Upper lobe of left lung (tissue), 6 donors: ENCODE data around the gene PRDM11. TPM values are rescaled to one million over a fixed set of nuclear protein-coding genes. Genes with fewer than 3 reads are reported as not detected.

Experiments
- ATAC-seq, 2 donors: fragments of 200-7000 bp; cut with Tn5 transposase; one replicate each; pipeline ENCODE4 v1.9.1; 2022; ENCODE audit warnings: mild to moderate bottlenecking in 2 of 2, moderate library complexity in 2 of 2; ENCODE audit not compliant: low FRiP score in 2 of 2
- DNase-seq, 2 donors: peaks; one replicate each; pipeline ENCODE4 v3.0.0-alpha.2; 2019 to 2020
- H3K27ac ChIP-seq, 4 donors: fragments of 200-600 bp; sonication (generic); one replicate each; pipeline ENCODE4 v1.5.1; 2016 to 2019
- H3K27me3 ChIP-seq, 4 donors: fragments of 200-600 bp; sonication (generic); one replicate each; pipeline ENCODE4 v1.5.1; 2017 to 2019
- H3K36me3 ChIP-seq, 4 donors: fragments of 200-600 bp; sonication (generic); one replicate each; pipeline ENCODE4 v1.5.1; 2016 to 2019
- H3K4me1 ChIP-seq, 4 donors: fragments of 200-600 bp; sonication (generic); one replicate each; pipeline ENCODE4 v1.5.1; 2018 to 2019
- H3K4me3 ChIP-seq, 4 donors: fragments of 200-600 bp; sonication (generic); one replicate each; pipeline ENCODE4 v1.5.1; 2017 to 2019; ENCODE audit warnings: mild to moderate bottlenecking in 2 of 4, moderate library complexity in 1 of 4
- H3K9me3 ChIP-seq, 4 donors: fragments of 200-600 bp; sonication (generic); one replicate each; pipeline ENCODE4 v1.5.1; 2018 to 2019
- CTCF ChIP-seq, 6 experiments: fragments of 450-650 bp in 4 of 6; fragments of 200-600 bp in 2 of 6; sonication (generic) in 2 of 6; IDR thresholded peaks; one replicate each; pipeline ENCODE4 v1.5.1; 2016 to 2019; ENCODE audit warnings: antibody characterized with exemption in 6 of 6
- EP300 ChIP-seq, 4 donors: sonication (generic); formaldehyde crosslinking; IDR thresholded peaks; one replicate each; pipeline ENCODE4 v1.5.1; 2017; ENCODE audit warnings: antibody characterized with exemption in 4 of 4, control low read depth in 2 of 4
- POLR2A ChIP-seq, 4 donors: fragments of 450-650 bp; IDR thresholded peaks; one replicate each; pipeline ENCODE4 v1.5.1; 2016 to 2017; ENCODE audit warnings: antibody characterized with exemption in 4 of 4, mild to moderate bottlenecking in 2 of 4
- POLR2AphosphoS5 ChIP-seq, 2 donors: sonication (generic); formaldehyde crosslinking; IDR thresholded peaks; one replicate each; pipeline ENCODE4 v1.5.1; 2017; ENCODE audit warnings: antibody characterized with exemption in 2 of 2
- WGBS, 2 donors: methylation state at CpG; one replicate each; pipeline ENCODE4 v1.1.5; 2017 to 2018; 5-methylcytosine and 5-hydroxymethylcytosine counted together
- total RNA-seq, 6 donors: library from RNA; depleted of rRNA in 4 of 6; stranded (reverse); fragments of >200 nt in 4 of 6; gene quantifications; one replicate each; pipeline versions ENCODE4 v1.1.0 to v1.2.1, GENCODE V29; 2016 to 2021
- donor health status: DM: no; HTN: no; CAD: no; lungs with moderate emphysema.
- donor health status: DM: no; HTN: yes; CAD: no; lungs with severe emphysema.

The PRDM11 gene
- total RNA-seq, 6 donors from 2014 or later, result 12.7 to 21.1 (median 16.0) TPM

GRCh38 chr11:45232341-45233080 is 86.1 kb downstream of the PRDM11 start:
- Histone ChIP-seq H3K4me1 (peaks cover 0 to 3% (median 0%) of the 10 kb centered on the region in 4 donors), H3K4me3 (no peak overlapping the region), H3K36me3 (peaks cover 0 to 10% (median 5%) of the 10 kb centered on the region in 4 donors), H3K27me3 (no peaks in the 10 kb centered on the region), H3K9me3 (no peaks in the 10 kb centered on the region), H3K27ac (no peak overlapping the region)
- TF ChIP-seq CTCF (IDR thresholded peaks at IDR 0.05), result no peak
- no peak for TF ChIP-seq POLR2A (IDR thresholded peaks at IDR 0.05)
- no peak for TF ChIP-seq EP300 (IDR thresholded peaks at IDR 0.05)
- no peak for TF ChIP-seq POLR2AphosphoS5 (IDR thresholded peaks at IDR 0.05)
- DNase-seq (no peak), ATAC-seq (no peak)
- WGBS, 2 donors, result 78 to 86% methylated on average over 5 of the region's 5 CpGs

- DNase-seq, result peak; percentile 38 to 50
- 57 to 71% methylated on average over 8 to 17 of the region's 17 CpGs for WGBS, 2 donors
- no peak overlapping the region for H3K27ac ChIP-seq
- peak; percentile 64 to 81 for ATAC-seq
- no peaks in the 10 kb centered on the region for H3K27me3 ChIP-seq
- no peaks in the 10 kb centered on the region for H3K9me3 ChIP-seq
- H3K36me3 ChIP-seq, result peaks cover 0 to 2% (median 0%) of the 10 kb centered on the region in 4 donors
- H3K4me3 ChIP-seq, result no peak overlapping the region
- TF ChIP-seq EP300 (IDR thresholded peaks at IDR 0.05) (no peak), CTCF (IDR thresholded peaks at IDR 0.05) (peak; percentile 72 to 96 (median 86))
- H3K4me1 ChIP-seq, result peaks cover 0 to 3% (median 0%) of the 10 kb centered on the region in 4 donors
Measured at GRCh38 chr11:45233121-45233803, 86.8 kb downstream of the PRDM11 start.

- H3K27ac ChIP-seq, result no peak overlapping the region
- no peak overlapping the region for H3K4me3 ChIP-seq
- no peaks in the 10 kb centered on the region for H3K36me3 ChIP-seq
- ATAC-seq, result peak in 1 of 2 donors; percentile 8
- H3K4me1 ChIP-seq, result peaks cover 0 to 3% (median 0%) of the 10 kb centered on the region in 4 donors
- no peaks in the 10 kb centered on the region for H3K9me3 ChIP-seq
- no peaks in the 10 kb centered on the region for H3K27me3 ChIP-seq
- TF ChIP-seq POLR2AphosphoS5 (IDR thresholded peaks at IDR 0.05) (no peak), CTCF (IDR thresholded peaks at IDR 0.05) (peak in 1 of 6 experiments; percentile 11)
- DNase-seq, result peak in 1 of 2 donors; percentile 65
- 72 to 80% methylated on average over 13 to 14 of the region's 14 CpGs for WGBS, 2 donors
Measured at GRCh38 chr11:45233804-45234170, 87.3 kb downstream of the PRDM11 start.

GRCh38 chr11:45234306-45235006 is 88.0 kb downstream of the PRDM11 start:
- Histone ChIP-seq H3K27ac (no peak overlapping the region), H3K9me3 (no peaks in the 10 kb centered on the region), H3K4me1 (peaks cover 0 to 3% (median 0%) of the 10 kb centered on the region in 4 donors), H3K4me3 (no peak overlapping the region), H3K36me3 (no peaks in the 10 kb centered on the region), H3K27me3 (no peaks in the 10 kb centered on the region)
- 91 to 94% methylated on average over 15 of the region's 15 CpGs for WGBS, 2 donors
- no peak for ATAC-seq
- no peak for TF ChIP-seq EP300 (IDR thresholded peaks at IDR 0.05)
- TF ChIP-seq CTCF (IDR thresholded peaks at IDR 0.05), result no peak
- TF ChIP-seq POLR2AphosphoS5 (IDR thresholded peaks at IDR 0.05), result no peak
- TF ChIP-seq POLR2A (IDR thresholded peaks at IDR 0.05), result no peak
- peak in 1 of 2 donors; percentile 26 for DNase-seq
